ENCODE results near the gene ACSS1.
A peak's percentile ranks its signal among the peaks of the same experiment; 100 is the strongest.

DNA sequence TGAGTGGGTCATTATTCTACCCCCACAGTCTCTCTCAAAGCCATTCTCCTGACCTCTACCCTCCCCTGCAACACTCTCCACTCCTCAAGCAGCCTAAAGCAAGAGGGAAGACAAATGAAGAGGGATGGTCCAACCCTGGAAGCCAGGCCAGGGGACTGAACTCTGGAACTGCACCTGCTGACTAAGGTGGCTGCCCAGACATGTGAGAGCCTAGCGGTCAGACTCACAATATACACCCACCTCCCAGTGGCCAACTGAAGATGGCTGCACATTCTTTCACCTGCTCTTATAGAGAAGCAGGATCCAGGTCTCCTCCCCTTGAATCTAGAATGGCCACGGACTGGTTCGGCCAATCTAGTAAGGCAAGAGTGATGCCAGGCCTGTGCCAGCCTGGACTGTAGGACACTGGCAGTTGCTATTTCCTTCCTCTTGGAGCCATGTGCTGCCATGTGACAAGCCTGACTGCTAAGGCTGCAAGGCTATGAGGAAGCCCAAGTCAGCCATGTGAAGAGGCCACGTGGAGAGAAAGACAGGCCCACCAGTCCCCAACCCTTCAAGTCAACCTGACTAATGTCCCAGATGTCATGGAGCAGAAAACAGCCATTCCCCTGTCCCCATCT lies 31.8 kb downstream of the ACSS1 start:
- TF ChIP-seq, protein P1, sequence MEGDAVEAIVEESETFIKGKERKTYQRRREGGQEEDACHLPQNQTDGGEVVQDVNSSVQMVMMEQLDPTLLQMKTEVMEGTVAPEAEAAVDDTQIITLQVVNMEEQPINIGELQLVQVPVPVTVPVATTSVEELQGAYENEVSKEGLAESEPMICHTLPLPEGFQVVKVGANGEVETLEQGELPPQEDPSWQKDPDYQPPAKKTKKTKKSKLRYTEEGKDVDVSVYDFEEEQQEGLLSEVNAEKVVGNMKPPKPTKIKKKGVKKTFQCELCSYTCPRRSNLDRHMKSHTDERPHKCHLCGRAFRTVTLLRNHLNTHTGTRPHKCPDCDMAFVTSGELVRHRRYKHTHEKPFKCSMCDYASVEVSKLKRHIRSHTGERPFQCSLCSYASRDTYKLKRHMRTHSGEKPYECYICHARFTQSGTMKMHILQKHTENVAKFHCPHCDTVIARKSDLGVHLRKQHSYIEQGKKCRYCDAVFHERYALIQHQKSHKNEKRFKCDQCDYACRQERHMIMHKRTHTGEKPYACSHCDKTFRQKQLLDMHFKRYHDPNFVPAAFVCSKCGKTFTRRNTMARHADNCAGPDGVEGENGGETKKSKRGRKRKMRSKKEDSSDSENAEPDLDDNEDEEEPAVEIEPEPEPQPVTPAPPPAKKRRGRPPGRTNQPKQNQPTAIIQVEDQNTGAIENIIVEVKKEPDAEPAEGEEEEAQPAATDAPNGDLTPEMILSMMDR (IDR thresholded peaks at IDR 0.05; ENCODE audit: insufficient read depth, low read length), result no peak
- TF ChIP-seq POLR2AphosphoS5 (IDR thresholded peaks at IDR 0.05; ENCODE audit: low read depth), result peak; percentile 50; the same call in 1 of the 2 replicates
